Measurements from ENCODE around the gene TRIM39.
"Not testable (repeated sequence)": the region's sequence is repeated elsewhere in the genome, so short reads cannot be mapped to it uniquely, and the experiment has no call there.

TRIM39 gene

GRCh38 chr6:30369280-30369679, 42.6 kb downstream of the TRIM39 start:
- DNase-seq = not testable (repeated sequence)

- DNase-seq = no peak
Measured at GRCh38 chr6:30378290-30378937, 51.7 kb downstream of the TRIM39 start.

- DNase-seq = no peak
Measured at GRCh38 chr6:30380464-30380863, 53.7 kb downstream of the TRIM39 start.

- DNase-seq = no peak
Measured at GRCh38 chr6:30386166-30386565, 59.4 kb downstream of the TRIM39 start.

GRCh38 chr6:30391240-30391639, 64.5 kb downstream of the TRIM39 start:
- no peak for DNase-seq
